ENCODE data around the gene FAM72B.
"Not testable (repeated sequence)": the region's sequence is repeated elsewhere in the genome, so short reads cannot be mapped to it uniquely, and the experiment has no call there.

- TF ChIP-seq EZH2phosphoT487 (IDR thresholded peaks at IDR 0.05; ENCODE audit: borderline replicate concordance); POLR2A (IDR thresholded peaks at IDR 0.05; ENCODE audit: borderline replicate concordance, extremely low read depth, insufficient read depth, insufficient read length); SP1 (IDR thresholded peaks at IDR 0.05; ENCODE audit: low read depth); SRF (IDR thresholded peaks at IDR 0.05; ENCODE audit: low read depth); SIN3A (IDR thresholded peaks at IDR 0.05; ENCODE audit: low read depth); EZH2 (IDR thresholded peaks at IDR 0.05); CTCF (IDR thresholded peaks at IDR 0.05 in 2 of 3, conservative IDR thresholded peaks at IDR 0.05 in 1 of 3; ENCODE audit: borderline replicate concordance in 1 of 3, insufficient read depth in 1 of 3, low read depth in 2 of 3, low read length in 2 of 3); POLR2AphosphoS5 (IDR thresholded peaks at IDR 0.05; ENCODE audit: low read depth, low read length); CBX3 (IDR thresholded peaks at IDR 0.05; ENCODE audit: low read depth); ZNF274 (IDR thresholded peaks at IDR 0.05; ENCODE audit: low read depth, low read length): not testable (repeated sequence)
Observed at GRCh38 chr1:121163850-121164757, 20.0 kb downstream of the FAM72B start.
